NB4 (cell line): ENCODE measurements around the gene ABTB2.

Source experiments
- CTCF ChIP-seq: IDR thresholded peaks from one replicate; pipeline ENCODE4 v1.5.1; 2012; ENCODE audit warnings: low read depth, low read length
- POLR2A ChIP-seq: IDR thresholded peaks from 2 replicates; pipeline ENCODE4 v1.6.1; 2011; ENCODE audit warnings: mild to moderate bottlenecking; ENCODE audit not compliant: insufficient read length; ENCODE audit errors: extremely low read depth

GRCh38 chr11:34209809-34210208, 148.0 kb downstream of the ABTB2 start:
- TF ChIP-seq POLR2A: no peak
- no peak for TF ChIP-seq CTCF
